ENCODE measurements around the gene SUCLG2. TPM values are rescaled to one million over a fixed set of nuclear protein-coding genes. Genes with fewer than 3 reads are reported as not detected.

The SUCLG2 gene
- total RNA-seq, 1 donor from 2014 or later = 33.8 TPM

DNA sequence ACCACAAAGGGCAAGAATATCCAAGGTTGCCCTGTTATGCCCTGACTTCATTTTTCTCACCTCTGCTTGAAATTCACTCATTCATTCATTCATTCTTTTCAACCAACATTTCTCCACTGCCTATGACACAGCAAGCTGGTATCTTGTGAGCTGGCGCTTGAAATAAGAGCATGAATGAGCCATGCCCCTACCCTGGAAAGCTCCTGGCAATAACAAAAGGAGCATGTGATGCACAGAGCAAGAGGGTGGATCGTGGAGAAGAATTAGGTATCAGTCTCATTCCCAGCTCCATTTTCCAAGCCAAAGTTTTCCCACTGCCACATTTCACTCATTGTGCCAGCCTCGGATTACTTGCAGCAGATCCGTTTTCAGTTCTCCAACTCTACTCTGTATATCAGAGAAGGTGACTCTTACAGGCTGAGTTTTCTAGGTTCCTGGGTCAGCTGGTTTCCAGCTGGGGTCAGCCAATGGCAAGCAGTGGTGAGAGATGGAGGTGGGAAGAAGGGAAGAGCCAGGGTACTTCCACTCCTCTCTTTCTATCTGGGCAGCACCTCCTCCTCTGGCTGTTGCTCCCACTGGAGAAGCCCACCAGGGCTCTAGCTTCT is 144.8 kb downstream of the SUCLG2 start:
- peaks cover 3% of the 10 kb centered on the region for H3K4me1 Mint-ChIP-seq (ENCODE audit: unreplicated experiment)
- no peak overlapping the region for H3K27ac Mint-ChIP-seq (ENCODE audit: unreplicated experiment)
- DNase-seq (ENCODE audit: low spot score) = no peak
- no peak overlapping the region for H3K4me3 Mint-ChIP-seq (ENCODE audit: unreplicated experiment)
- no peaks in the 10 kb centered on the region for H3K9me3 Mint-ChIP-seq (ENCODE audit: unreplicated experiment)
- TF ChIP-seq CTCF (IDR thresholded peaks at IDR 0.05; ENCODE audit: unreplicated experiment) = no peak
- H3K36me3 Mint-ChIP-seq (ENCODE audit: low read depth, unreplicated experiment) = no peaks in the 10 kb centered on the region
- no peaks in the 10 kb centered on the region for H3K27me3 Mint-ChIP-seq (ENCODE audit: unreplicated experiment)

- TF ChIP-seq CTCF (IDR thresholded peaks at IDR 0.05; ENCODE audit: unreplicated experiment) = no peak
- Mint-ChIP-seq H3K27ac (ENCODE audit: unreplicated experiment) (no peak overlapping the region), H3K36me3 (ENCODE audit: low read depth, unreplicated experiment) (no peaks in the 10 kb centered on the region), H3K9me3 (ENCODE audit: unreplicated experiment) (no peaks in the 10 kb centered on the region), H3K4me1 (ENCODE audit: unreplicated experiment) (peaks cover 3% of the 10 kb centered on the region), H3K4me3 (ENCODE audit: unreplicated experiment) (no peak overlapping the region), H3K27me3 (ENCODE audit: unreplicated experiment) (no peaks in the 10 kb centered on the region)
- DNase-seq (ENCODE audit: low spot score) = no peak
Measured at GRCh38 chr3:67507584-67507983, 146.8 kb downstream of the SUCLG2 start.

GRCh38 chr3:67500709-67501108 is 153.7 kb downstream of the SUCLG2 start:
- no peak overlapping the region for H3K4me3 Mint-ChIP-seq (ENCODE audit: unreplicated experiment)
- H3K9me3 Mint-ChIP-seq (ENCODE audit: unreplicated experiment) = no peaks in the 10 kb centered on the region
- TF ChIP-seq CTCF (IDR thresholded peaks at IDR 0.05; ENCODE audit: unreplicated experiment) = no peak
- no peak for DNase-seq (ENCODE audit: low spot score)
- H3K27ac Mint-ChIP-seq (ENCODE audit: unreplicated experiment) = no peak overlapping the region
- no peaks in the 10 kb centered on the region for H3K36me3 Mint-ChIP-seq (ENCODE audit: low read depth, unreplicated experiment)
- no peaks in the 10 kb centered on the region for H3K27me3 Mint-ChIP-seq (ENCODE audit: unreplicated experiment)
- H3K4me1 Mint-ChIP-seq (ENCODE audit: unreplicated experiment) = peaks cover 5% of the 10 kb centered on the region

DNA sequence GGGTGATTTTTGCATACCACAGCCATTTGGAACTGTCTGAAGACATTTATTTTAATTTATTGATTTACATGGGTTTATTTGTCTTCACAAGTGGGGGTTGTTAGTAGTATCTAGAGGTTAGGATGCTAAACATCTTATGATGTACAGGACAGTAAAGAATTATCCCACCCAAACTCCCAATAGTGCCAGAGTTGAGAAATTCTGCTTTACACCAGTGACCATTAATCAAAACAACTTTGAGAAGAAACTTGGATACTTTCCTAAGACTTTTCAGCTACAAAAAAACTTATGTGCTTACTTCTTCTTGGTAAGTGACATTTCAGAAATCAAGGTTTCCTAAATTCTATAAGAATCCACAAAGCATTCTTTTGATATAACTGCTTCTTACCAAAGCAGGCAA is 156.7 kb downstream of the SUCLG2 start:
- no peak overlapping the region for H3K4me3 Mint-ChIP-seq (ENCODE audit: unreplicated experiment)
- DNase-seq (ENCODE audit: low spot score) = no peak
- H3K9me3 Mint-ChIP-seq (ENCODE audit: unreplicated experiment) = no peaks in the 10 kb centered on the region
- no peak overlapping the region for H3K27ac Mint-ChIP-seq (ENCODE audit: unreplicated experiment)
- no peak for TF ChIP-seq CTCF (IDR thresholded peaks at IDR 0.05; ENCODE audit: unreplicated experiment)
- no peaks in the 10 kb centered on the region for H3K27me3 Mint-ChIP-seq (ENCODE audit: unreplicated experiment)
- peaks cover 7% of the 10 kb centered on the region for H3K4me1 Mint-ChIP-seq (ENCODE audit: unreplicated experiment)
- H3K36me3 Mint-ChIP-seq (ENCODE audit: low read depth, unreplicated experiment) = peaks cover 4% of the 10 kb centered on the region

GRCh38 chr3:67495751-67496150 is 158.7 kb downstream of the SUCLG2 start:
- no peaks in the 10 kb centered on the region for H3K9me3 Mint-ChIP-seq (ENCODE audit: unreplicated experiment)
- H3K27me3 Mint-ChIP-seq (ENCODE audit: unreplicated experiment) = no peaks in the 10 kb centered on the region
- peaks cover 4% of the 10 kb centered on the region for H3K36me3 Mint-ChIP-seq (ENCODE audit: low read depth, unreplicated experiment)
- H3K27ac Mint-ChIP-seq (ENCODE audit: unreplicated experiment) = peak overlapping the region; percentile 54
- peaks cover 7% of the 10 kb centered on the region for H3K4me1 Mint-ChIP-seq (ENCODE audit: unreplicated experiment)
- TF ChIP-seq CTCF (IDR thresholded peaks at IDR 0.05; ENCODE audit: unreplicated experiment) = no peak
- no peak overlapping the region for H3K4me3 Mint-ChIP-seq (ENCODE audit: unreplicated experiment)
- no peak for DNase-seq (ENCODE audit: low spot score)

All from endothelial cell (in vitro differentiated cells).